ENCODE results near the gene FANCC.
"Not testable (repeated sequence)": the region's sequence is repeated elsewhere in the genome, so short reads cannot be mapped to it uniquely, and the experiment has no call there.

Gene FANCC

GRCh38 chr9:95277509-95277908 is 40.0 kb downstream of the FANCC start:
- no peak for DNase-seq

GRCh38 chr9:95276395-95276954 is 41.0 kb downstream of the FANCC start:
- no peak for DNase-seq

GRCh38 chr9:95274160-95274559 is 43.3 kb downstream of the FANCC start:
- DNase-seq: not testable (repeated sequence)

GRCh38 chr9:95273369-95274022 is 44.0 kb downstream of the FANCC start:
- DNase-seq: no peak

GRCh38 chr9:95272830-95273229 is 44.7 kb downstream of the FANCC start:
- no peak for DNase-seq

- DNase-seq: no peak
These were observed 46.7 kb downstream of the FANCC start for GRCh38 chr9:95270790-95271189.

GRCh38 chr9:95269803-95270773 is 47.4 kb downstream of the FANCC start:
- DNase-seq: not testable (repeated sequence)

- no peak for DNase-seq
These were observed 48.8 kb downstream of the FANCC start for GRCh38 chr9:95268681-95269080.

- no peak for DNase-seq
These were observed 50.9 kb downstream of the FANCC start for GRCh38 chr9:95266649-95267048.

GRCh38 chr9:95265960-95266359 is 51.5 kb downstream of the FANCC start:
- DNase-seq: no peak

- no peak for DNase-seq
These were observed 52.4 kb downstream of the FANCC start for GRCh38 chr9:95264954-95265615.

GRCh38 chr9:95261890-95262289 is 55.6 kb downstream of the FANCC start:
- DNase-seq: no peak

GRCh38 chr9:95250462-95251221 is 66.9 kb downstream of the FANCC start:
- DNase-seq: no peak

- DNase-seq: no peak
These were observed 67.5 kb downstream of the FANCC start for GRCh38 chr9:95249986-95250385.

- no peak for DNase-seq
These were observed 71.0 kb downstream of the FANCC start for GRCh38 chr9:95246547-95246946.

- DNase-seq: no peak
These were observed 74.9 kb downstream of the FANCC start for GRCh38 chr9:95242613-95243012.

- no peak for DNase-seq
These were observed 78.4 kb downstream of the FANCC start for GRCh38 chr9:95239071-95239470.

- no peak for DNase-seq
These were observed 80.2 kb downstream of the FANCC start for GRCh38 chr9:95237336-95237735.

- DNase-seq: no peak
These were observed 87.5 kb downstream of the FANCC start for GRCh38 chr9:95230046-95230445.

GRCh38 chr9:95229230-95229915 is 88.1 kb downstream of the FANCC start:
- no peak for DNase-seq

- DNase-seq: no peak
These were observed 90.6 kb downstream of the FANCC start for GRCh38 chr9:95226921-95227320.

- DNase-seq: no peak
These were observed 91.8 kb downstream of the FANCC start for GRCh38 chr9:95225726-95226106.

Measured in stimulated activated CD4-positive, alpha-beta T cell treated with anti-CD3 and anti-CD28 coated beads, Interleukin-2, amount 100 ng/mL, for 48 hours (primary cell).